Placental pericyte (primary cell): ENCODE data around the gene EMSY. TPM values are rescaled to one million over a fixed set of nuclear protein-coding genes. Genes with fewer than 3 reads are reported as not detected.

ENCODE experiments used
- small RNA-seq: library from RNA; depleted of rRNA; stranded (forward); fragments of <200 nt; gene quantifications from one replicate; pipeline ENCODE3, GENCODE V24; 2012; ENCODE audit warnings: low replicate concordance
- total RNA-seq: library from RNA; depleted of rRNA; stranded (reverse); fragments of >200 nt; gene quantifications from 2 replicates; pipeline ENCODE4 v1.2.3, GENCODE V29; 2012

The EMSY gene, protein sequence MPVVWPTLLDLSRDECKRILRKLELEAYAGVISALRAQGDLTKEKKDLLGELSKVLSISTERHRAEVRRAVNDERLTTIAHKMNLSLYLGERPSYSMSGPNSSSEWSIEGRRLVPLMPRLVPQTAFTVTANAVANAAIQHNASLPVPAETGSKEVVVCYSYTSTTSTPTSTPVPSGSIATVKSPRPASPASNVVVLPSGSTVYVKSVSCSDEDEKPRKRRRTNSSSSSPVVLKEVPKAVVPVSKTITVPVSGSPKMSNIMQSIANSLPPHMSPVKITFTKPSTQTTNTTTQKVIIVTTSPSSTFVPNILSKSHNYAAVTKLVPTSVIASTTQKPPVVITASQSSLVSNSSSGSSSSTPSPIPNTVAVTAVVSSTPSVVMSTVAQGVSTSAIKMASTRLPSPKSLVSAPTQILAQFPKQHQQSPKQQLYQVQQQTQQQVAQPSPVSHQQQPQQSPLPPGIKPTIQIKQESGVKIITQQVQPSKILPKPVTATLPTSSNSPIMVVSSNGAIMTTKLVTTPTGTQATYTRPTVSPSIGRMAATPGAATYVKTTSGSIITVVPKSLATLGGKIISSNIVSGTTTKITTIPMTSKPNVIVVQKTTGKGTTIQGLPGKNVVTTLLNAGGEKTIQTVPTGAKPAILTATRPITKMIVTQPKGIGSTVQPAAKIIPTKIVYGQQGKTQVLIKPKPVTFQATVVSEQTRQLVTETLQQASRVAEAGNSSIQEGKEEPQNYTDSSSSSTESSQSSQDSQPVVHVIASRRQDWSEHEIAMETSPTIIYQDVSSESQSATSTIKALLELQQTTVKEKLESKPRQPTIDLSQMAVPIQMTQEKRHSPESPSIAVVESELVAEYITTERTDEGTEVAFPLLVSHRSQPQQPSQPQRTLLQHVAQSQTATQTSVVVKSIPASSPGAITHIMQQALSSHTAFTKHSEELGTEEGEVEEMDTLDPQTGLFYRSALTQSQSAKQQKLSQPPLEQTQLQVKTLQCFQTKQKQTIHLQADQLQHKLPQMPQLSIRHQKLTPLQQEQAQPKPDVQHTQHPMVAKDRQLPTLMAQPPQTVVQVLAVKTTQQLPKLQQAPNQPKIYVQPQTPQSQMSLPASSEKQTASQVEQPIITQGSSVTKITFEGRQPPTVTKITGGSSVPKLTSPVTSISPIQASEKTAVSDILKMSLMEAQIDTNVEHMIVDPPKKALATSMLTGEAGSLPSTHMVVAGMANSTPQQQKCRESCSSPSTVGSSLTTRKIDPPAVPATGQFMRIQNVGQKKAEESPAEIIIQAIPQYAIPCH (N-terminal part only)
- total RNA-seq, result 23.2 and 33.6 TPM in 2 replicates

GRCh38 chr11:76444384-76445120, at the start of gene EMSY:
Gene EMSY, plus strand, starts transcription at chr11:76445018. Its CDS starts 1,921 bp downstream, at chr11:76446939.

Small RNA genes within 50 kb of the gene (small RNA-seq; reads per million reads assigned to genes)
- gene AP001189.2, result not detected
- not detected for gene RF00019

Other genes starting within 250 kb of the EMSY start
- gene WNT11, start 238.5 kb upstream of the EMSY start, total RNA-seq, result 0.14 and 0.22 TPM in 2 replicates
- 37.6 and 49.5 TPM in 2 replicates for gene THAP12, start 63.9 kb upstream of the EMSY start, total RNA-seq
- 1.1 and 3.3 TPM in 2 replicates for gene GVQW3, start 63.7 kb upstream of the EMSY start, total RNA-seq
- 14.7 and 14.9 TPM in 2 replicates for gene LRRC32, start 225.7 kb downstream of the EMSY start, total RNA-seq